Pancreas (tissue), 10 donors: Measurements from ENCODE around the gene PTGER3. TPM values are rescaled to one million over a fixed set of nuclear protein-coding genes. Genes with fewer than 3 reads are reported as not detected.
"Not testable (repeated sequence)": the region's sequence is repeated elsewhere in the genome, so short reads cannot be mapped to it uniquely, and the experiment has no call there.

Experiments
- ATAC-seq, 4 donors: fragments of 200-7000 bp; cut with Tn5 transposase; one replicate each; pipeline versions ENCODE4 v1.8.0 to v1.9.1; 2020; ENCODE audit warnings: mild to moderate bottlenecking in 4 of 4, moderate library complexity in 4 of 4
- DNase-seq, 6 donors: peaks; one replicate each; pipeline ENCODE4 v3.0.0-alpha.2; 2020
- FAIRE-seq: peaks from 2 replicates; lab custom pipeline; 2012; peaks lifted over from hg19 to GRCh38; lab: Jason Lieb, UNC
- H3K27ac ChIP-seq, 4 donors: fragments of 200-600 bp; sonication (generic); 1 replicate in 3 of 4; 2 replicates in 1 of 4; pipeline versions ENCODE4 v1.5.0 to v1.8.0; 2020
- H3K27me3 ChIP-seq, 4 donors: fragments of 200-600 bp; one replicate each; pipeline ENCODE4 v1.8.0; 2021
- H3K36me3 ChIP-seq, 3 donors: fragments of 200-600 bp; sonication (generic) in 1 of 3; one replicate each; pipeline versions ENCODE4 v1.5.0 to v1.8.0; 2020 to 2021
- H3K4me1 ChIP-seq, 3 donors: fragments of 200-600 bp; one replicate each; pipeline ENCODE4 v1.8.0; 2021
- H3K4me3 ChIP-seq, 4 donors: fragments of 200-600 bp; sonication (generic) in 2 of 4; one replicate each; pipeline versions ENCODE4 v1.5.0 to v1.8.0; 2020 to 2021
- H3K9me3 ChIP-seq, 4 donors: fragments of 200-600 bp; one replicate each; pipeline ENCODE4 v1.8.0; 2021
- CTCF ChIP-seq, 4 donors: fragments of 200-600 bp; sonication (generic) in 3 of 4; IDR thresholded peaks; one replicate each; pipeline versions ENCODE4 v1.5.0 to v1.8.0; 2021; ENCODE audit warnings: antibody characterized with exemption in 4 of 4
- WGBS, 2 donors: extraction: QIAGEN DNeasy Blood & Tissue Kit; methylation state at CpG; one replicate each; pipeline ENCODE4 v1.1.7; 2013; 5-methylcytosine and 5-hydroxymethylcytosine counted together
- intact Hi-C, 3 donors: fragments of 100-400 bp; cut with DNase I; formaldehyde crosslinking; loops; one replicate each; pipeline versions ENCODE4 v1.11.1 to v1.14.2; 2022
- polyA plus RNA-seq, 2 donors: library from polyadenylated mRNA; stranded (reverse); fragments of 200-250 nt; gene quantifications; one replicate each; pipeline ENCODE4 v1.2.3, GENCODE V29; 2013
- total RNA-seq, 6 donors: library from RNA; stranded (reverse); fragmentation: NEBNext Ultra II Directional in 4 of 6; extraction: Animal tissue kit (Norgen Biotek cat#: 25700) in 4 of 6; gene quantifications; one replicate each; pipeline versions ENCODE4 v1.2.1 to v1.2.4, GENCODE V29; 2021 to 2023
- donor health status: healthy with polysubstance abuse.
- donor health status: DM: no; HTN: no; CAD: no; lungs with moderate emphysema.
- donor health status: DM: no; HTN: no; CAD: no.
- donor health status: control.
- donor health status: control.
- donor health status: Bipolar disorder and iron deficiency.
- donor health status: DM: yes; HTN: yes; CAD: no.
- donor health status: DM: no; HTN: no; CAD: no.
- donor health status: DM: no; HTN: no; CAD: no.
- donor health status: DM: yes; HTN: yes; CAD: no.

PTGER3 gene
- total and polyA plus RNA-seq, 8 donors = 3.2 to 7.7 (median 6.0) TPM

- no peak for DNase-seq
- no peak for TF ChIP-seq CTCF (IDR thresholded peaks at IDR 0.05)
- no peak overlapping the region for H3K27ac ChIP-seq
- no peaks in the 10 kb centered on the region for H3K9me3 ChIP-seq
- H3K36me3 ChIP-seq = no peaks in the 10 kb centered on the region
- H3K4me1 ChIP-seq = peaks cover 0 to 7% (median 0%) of the 10 kb centered on the region in 3 donors
- FAIRE-seq = no peak
- WGBS, 2 donors = 88 to 94% methylated on average over 2 of the region's 2 CpGs
- no peaks in the 10 kb centered on the region for H3K27me3 ChIP-seq
- peak in 1 of 4 donors; percentile 25 for ATAC-seq
- no peak overlapping the region for H3K4me3 ChIP-seq
- intact Hi-C loops = no loop called here
Measured at GRCh38 chr1:70947835-70948234, 99.8 kb downstream of the PTGER3 start.

DNA sequence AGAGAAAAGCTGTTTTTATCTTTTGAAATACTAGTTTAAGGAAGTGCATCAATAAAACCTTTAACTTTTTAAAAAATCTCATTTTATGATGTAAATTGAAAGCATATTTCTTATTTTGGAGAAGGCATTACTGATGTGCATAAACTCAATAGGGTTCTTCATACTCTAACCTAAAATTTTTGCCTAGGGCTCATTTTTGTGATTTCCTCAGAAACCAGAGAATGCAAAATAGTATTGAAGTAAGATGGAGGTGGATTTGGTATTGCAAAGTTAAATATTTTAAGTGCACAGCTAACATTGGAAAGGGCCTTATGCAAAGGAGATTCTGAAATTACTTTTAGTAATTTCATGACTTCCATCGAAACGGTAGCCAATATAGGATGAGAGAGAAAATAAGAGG lies 101.9 kb downstream of the PTGER3 start:
- WGBS, 2 donors = 88 to 94% methylated on average over 2 of the region's 2 CpGs
- no peak overlapping the region for H3K4me3 ChIP-seq
- no peaks in the 10 kb centered on the region for H3K9me3 ChIP-seq
- no peak overlapping the region for H3K27ac ChIP-seq
- no peaks in the 10 kb centered on the region for H3K27me3 ChIP-seq
- ATAC-seq (no peak), DNase-seq (no peak), FAIRE-seq (no peak)
- no peak for TF ChIP-seq CTCF (IDR thresholded peaks at IDR 0.05)
- peaks cover 0 to 7% (median 0%) of the 10 kb centered on the region in 3 donors for H3K4me1 ChIP-seq
- no peaks in the 10 kb centered on the region for H3K36me3 ChIP-seq
- intact Hi-C loops = no loop called here

GRCh38 chr1:70945251-70945650 lies 102.4 kb downstream of the PTGER3 start:
- peak in 1 of 6 donors; percentile 9 for DNase-seq
- peak in 2 of 4 donors; percentile 41 to 52 for ATAC-seq
- no peak for FAIRE-seq
- TF ChIP-seq CTCF (IDR thresholded peaks at IDR 0.05) = no peak
- H3K27me3 ChIP-seq = no peaks in the 10 kb centered on the region
- no peak overlapping the region for H3K4me3 ChIP-seq
- H3K9me3 ChIP-seq = no peaks in the 10 kb centered on the region
- intact Hi-C loops = no loop called here
- WGBS, 2 donors = 37 to 44% methylated on average over 3 of the region's 3 CpGs
- peaks cover 0 to 7% (median 0%) of the 10 kb centered on the region in 3 donors for H3K4me1 ChIP-seq
- H3K36me3 ChIP-seq = no peaks in the 10 kb centered on the region
- no peak overlapping the region for H3K27ac ChIP-seq

- 67 to 96% methylated on average over 2 of the region's 2 CpGs for WGBS, 2 donors
- intact Hi-C loops = no loop called here
- Histone ChIP-seq H3K27ac (no peak overlapping the region), H3K36me3 (no peaks in the 10 kb centered on the region), H3K4me1 (peaks cover 0 to 4% (median 0%) of the 10 kb centered on the region in 3 donors), H3K9me3 (no peaks in the 10 kb centered on the region), H3K4me3 (no peak overlapping the region), H3K27me3 (no peaks in the 10 kb centered on the region)
- no peak for ATAC-seq
- no peak for TF ChIP-seq CTCF (IDR thresholded peaks at IDR 0.05)
- no peak for DNase-seq
- no peak for FAIRE-seq
Measured at GRCh38 chr1:70941563-70941962, 106.1 kb downstream of the PTGER3 start.

GRCh38 chr1:70940398-70940797 lies 107.2 kb downstream of the PTGER3 start:
- H3K36me3 ChIP-seq, H3K9me3 ChIP-seq, DNase-seq, H3K4me3 ChIP-seq, FAIRE-seq, intact Hi-C loops, H3K27ac ChIP-seq, H3K4me1 ChIP-seq, ATAC-seq, H3K27me3 ChIP-seq: not testable (repeated sequence)
- WGBS, 2 donors = 50 to 64% methylated on average over 2 of the region's 2 CpGs
